ENCODE measurements around the gene SREBF1.

SREBF1 gene

DNA sequence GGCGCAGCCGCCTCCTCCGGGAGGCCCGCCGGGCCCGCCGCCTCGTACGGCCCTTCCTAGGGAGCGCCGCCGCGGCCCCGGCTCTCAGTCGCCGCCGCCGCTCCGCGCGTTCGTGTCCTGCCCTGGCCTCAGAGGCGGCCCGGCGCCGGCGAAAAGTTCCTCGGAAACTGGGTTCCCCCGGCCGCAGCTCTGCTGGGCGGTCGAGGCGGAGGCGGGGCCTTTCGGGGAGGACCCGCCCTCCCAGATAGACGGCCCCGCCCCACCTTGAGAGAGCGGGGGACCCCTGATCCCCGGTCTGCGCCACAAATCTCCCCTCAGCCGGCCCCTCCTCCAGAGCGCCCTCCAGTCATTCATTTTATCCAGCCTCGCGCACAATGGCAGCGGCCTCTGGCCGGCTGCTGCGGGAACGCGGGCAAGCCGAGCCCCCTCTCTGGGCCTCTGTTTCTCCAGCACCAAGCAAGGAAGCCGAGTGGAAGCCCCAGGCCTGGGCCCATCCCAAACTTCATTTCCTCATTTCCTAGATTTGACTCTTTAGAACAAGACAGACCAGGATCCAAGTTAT is at the start of gene SREBF1:
SREBF1 (minus strand) TSS at position 169 of the 562 bp plus-strand sequence. CDS start 169 bp downstream, outside the sequence.
- no peak for DNase-seq

DNA sequence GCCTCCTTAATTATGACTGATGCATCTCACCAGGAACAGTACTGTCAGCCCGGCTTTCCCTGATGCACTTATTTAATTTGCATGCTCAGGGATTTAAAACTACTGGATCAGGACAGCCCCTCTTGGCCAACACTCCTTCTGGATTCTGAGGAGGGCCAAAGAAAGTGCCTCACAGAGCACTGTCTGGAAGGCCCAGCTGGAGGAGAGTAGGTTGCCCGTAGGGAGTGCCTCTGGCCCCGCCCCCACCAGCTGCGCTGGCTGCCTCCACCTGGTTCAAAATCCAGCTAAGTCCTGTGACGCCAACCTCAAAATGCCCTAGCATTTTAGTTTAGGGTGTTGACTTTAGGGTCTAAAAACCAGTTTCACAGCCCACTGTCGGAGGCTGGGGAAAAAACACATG is 49.4 kb upstream of the SREBF1 start:
- no peak for DNase-seq

DNA sequence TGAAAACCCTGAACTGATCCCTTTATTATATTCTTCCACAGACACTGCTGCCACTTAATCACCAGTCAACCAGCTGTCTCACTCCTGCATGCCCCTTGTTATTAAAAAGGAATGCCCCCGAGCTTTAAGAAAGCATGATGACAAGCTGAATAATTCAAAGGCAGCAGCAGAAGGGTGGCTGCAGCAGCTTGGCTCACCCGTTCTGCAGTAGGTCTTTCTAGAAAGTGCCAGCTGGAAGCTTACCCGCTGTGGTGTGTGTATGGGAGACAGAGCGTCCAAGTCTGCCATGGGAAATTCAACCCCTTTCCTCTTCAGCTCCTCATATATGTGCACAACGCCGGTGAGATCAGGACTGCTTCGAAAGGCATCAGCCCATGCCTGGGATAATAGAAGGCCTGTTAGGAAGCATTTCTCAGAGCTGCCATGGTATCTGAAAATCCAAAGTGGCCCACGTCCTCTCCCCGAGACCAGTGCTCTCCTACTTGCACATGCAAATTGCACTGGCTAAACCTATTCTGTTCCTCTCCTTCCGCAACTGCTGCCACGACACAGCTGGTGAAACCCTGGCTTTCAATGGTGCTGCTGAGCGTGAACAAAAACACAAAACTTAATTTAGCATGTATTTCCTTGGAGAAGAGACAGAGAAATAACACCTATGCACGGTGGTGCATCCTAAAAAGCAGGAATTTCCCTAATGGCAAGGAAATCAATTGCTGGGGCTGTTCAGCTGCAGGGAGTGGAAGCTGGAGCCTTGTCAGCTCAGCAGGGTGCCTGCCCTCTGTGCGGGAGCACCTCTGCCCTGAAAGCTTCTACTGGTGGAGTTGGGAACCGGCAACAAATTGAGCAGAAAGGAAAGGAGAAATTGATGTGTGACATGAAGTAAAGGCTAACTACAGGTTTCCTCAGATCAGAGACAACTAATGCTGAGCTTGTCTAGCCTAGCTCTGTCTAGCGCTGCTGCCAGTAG is 47.9 kb upstream of the SREBF1 start:
- no peak for DNase-seq

DNA sequence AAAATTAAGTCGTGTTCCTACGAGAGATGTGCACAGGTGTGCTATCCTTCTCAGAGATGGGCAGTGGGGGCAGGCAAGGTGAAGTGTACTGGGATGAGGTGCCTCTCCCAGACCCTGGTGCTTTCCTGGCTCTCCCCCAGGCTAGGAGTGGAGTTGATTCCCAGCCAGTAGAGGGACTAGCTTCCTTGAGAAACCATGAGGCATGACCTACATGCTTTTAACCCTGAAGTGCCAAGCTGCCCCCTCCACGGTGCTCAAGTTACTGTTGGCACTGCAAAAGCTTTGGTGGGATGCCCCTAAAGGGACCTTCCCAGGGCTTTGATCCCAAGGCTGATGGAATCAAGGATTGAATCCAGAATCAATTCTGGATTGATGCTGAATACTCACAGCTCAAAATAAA is 47.0 kb upstream of the SREBF1 start:
- DNase-seq = no peak

DNA sequence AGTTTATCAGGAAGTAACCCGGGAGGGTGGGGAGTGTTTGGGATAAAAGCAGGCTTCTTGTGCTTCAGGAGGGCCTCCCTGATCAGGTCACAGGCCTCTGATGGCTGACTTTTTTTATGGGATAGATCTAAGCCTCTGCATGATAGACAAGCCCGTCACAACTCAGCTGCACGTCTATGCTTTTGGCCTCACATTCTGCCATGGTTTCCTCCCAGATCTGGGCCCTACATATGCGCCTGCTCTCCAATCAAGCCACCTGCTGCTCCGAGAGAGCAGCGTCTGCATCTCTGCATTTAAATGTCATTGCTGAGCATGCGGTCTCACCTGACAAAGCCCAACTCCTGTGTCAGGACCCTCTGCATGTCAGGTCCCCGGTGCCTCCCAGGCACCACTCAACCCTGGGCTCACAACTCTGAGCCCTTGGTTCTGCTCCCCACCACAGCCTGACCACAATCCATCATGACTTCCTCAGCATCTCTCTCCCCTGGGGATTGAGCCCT is 45.3 kb upstream of the SREBF1 start:
- no peak for DNase-seq

DNA sequence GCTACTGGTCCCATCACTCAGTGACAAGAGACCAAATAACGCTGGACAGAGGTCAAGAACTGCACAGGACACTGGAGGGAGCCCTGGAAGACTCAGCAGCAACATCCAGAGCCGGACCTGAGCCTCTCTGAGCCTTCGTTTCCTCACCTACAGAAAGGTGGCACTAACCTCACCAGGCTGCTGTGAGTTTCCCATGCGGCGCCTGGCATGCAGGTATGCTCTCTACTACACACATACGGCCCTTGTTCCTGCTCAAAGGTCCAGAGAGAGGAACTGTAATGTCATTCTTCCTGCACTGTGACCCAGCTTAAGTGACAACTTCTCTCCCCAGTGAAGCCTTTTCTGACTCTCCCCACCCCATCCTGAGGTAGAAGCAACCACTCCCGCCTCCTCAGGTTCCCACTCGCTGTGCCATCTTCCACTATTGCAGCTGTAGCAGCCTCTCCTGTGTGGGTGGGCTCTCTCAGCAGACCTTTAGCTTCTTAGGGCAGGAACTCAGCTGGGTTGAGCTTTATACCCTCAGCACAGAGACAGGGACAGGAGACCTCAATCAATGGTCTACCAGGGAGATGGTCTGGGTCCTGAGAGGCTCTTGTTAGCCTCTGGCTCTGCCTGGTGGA is 43.9 kb upstream of the SREBF1 start:
- no peak for DNase-seq

DNA sequence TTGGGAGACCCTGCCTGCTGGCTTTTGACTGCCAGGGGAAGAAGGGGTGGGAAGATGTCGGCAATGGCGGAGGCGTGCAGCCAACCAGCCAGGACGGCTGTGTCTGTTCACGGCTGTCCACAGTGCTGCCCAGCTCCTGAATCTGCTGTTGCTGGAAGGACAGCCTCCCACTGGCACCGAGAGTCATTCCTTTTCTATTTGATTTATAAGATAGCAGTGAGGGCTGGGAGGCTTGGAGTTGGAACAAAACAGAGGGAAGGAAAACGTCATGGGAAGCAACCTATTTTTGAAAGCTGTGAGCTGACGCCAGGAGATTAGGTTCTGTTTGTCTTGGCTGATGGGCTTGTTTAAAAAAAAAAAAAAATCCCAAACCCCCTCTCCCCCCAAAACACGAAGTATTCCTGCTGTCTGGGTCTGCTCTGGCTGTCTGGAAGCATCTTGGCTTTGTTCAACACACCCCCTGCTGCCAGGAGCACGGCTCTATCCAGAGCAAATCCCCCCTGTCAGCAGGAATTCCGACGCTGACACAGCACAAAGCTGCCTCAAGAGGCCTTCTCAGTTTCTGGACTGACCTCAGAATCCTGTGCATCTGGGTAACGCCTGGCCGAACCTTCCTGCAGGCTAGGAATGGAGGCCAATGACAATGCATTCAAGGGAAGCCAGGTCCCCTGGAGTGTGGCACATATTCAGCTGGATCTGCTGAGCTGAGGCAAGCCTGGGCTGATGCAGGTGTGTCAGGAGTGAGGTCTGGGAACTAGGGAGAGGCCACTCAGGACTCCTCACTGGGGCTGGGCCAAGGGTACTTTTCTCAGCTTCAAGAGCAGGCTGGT is 41.0 kb upstream of the SREBF1 start:
- peak; percentile 45 for DNase-seq

DNA sequence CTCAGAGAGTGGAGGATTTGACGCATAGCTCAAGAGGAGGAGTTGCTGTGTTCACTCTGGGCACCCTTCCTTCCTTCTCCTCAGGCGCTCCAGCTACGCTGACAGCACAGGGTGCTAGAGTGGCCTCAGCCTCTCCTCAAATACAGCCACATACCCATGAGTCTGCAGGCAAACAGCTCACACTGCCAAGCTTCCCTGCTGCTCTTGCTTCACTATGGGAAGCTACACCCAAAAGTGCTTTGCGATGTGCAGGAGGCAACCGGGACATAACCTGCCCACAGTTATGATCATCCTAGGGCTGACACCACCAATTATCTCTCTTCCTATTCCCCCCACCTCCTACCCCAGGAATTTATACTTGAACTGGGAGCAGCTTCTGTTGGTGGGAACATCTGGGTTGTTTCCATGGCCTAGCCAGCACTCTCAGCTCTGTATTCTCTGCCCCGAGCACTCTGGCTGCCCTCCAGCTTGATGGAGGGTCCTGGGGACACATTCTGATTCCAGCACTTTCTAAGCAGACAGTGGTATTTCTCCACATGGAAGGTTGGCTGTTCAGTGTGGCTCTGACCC is 40.3 kb upstream of the SREBF1 start:
- no peak for DNase-seq

DNA sequence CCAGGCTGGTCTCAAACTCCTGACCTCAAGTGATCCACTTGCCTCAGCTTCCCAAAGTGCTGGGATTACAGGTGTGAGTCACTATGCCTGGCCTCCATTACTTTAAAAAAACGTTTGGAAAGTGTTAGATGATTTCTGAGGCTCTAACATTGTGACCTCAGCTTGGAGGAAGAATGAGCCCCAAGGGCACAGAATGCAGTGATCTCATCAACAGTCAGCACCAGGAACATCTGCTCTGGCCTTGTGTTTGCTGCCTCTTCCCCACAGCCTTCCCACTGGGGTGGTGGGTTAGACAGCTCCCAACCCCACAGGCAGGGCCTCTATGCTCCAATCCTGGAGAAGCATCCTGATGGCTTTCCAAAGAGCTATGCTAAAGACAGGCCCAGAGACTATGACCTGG is 37.7 kb upstream of the SREBF1 start:
- DNase-seq = no peak

DNA sequence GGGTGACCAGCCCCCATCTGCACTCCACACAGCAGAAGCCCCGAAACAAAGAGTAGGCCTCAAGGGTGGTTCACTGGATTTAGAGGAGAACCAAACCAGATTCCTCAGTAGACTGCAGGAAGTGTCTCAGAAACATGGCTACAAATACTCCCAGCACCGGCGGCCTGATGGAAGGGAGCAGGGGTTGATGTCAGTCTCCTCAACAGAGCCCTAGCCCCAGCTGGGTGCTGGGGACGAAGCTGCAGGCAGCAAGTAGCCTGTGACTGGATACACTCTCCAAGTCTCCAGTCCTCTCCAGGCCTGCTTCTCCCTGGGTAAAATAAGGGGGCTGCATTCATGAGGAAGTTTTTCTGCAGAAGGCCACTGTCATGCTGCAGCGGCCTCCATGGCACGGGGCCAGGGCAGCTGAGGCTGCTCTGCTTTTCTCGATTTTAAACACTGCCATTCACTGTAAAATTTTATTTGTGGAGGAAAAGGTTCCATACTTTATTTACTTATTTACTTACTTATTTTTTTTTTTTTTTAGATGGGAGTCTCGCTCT is 36.7 kb upstream of the SREBF1 start:
- no peak for DNase-seq

DNA sequence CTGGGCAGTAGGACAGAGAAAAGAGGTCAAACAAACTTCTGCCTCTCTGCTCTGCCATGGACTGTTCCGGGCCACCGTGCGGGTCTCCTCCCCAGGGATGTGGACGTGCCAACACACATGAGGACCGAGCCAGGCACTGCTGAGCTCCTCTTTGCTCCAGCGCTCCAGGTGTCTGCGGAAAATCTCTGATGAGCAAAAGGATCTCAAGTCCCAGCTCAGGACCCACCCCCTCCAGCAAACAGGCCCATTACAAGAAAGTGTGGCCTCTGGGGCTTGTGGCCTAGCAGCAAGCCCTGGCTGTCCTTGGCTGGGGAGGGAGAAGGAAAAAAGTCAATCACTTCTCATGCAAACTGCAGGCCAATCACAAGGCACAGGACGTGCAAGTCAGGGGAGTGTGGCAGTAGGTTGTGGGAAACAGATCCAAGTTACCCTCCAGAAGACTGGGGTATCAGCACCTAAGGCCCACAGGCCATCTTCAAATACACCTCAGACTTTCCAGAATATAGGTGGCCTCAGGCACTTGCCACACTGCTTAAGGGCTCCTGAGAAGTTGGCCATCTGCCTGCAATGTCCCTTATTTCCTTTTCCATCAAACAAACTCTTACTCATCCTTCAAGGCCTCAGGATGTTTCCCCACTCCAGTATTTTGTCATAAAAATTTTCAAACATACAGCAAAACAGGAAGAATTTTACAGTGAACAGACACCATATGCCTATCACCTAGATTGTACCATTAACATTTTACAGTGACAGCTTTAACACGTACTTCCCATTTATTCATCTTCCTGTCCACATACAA is 36.0 kb upstream of the SREBF1 start:
- no peak for DNase-seq

DNA sequence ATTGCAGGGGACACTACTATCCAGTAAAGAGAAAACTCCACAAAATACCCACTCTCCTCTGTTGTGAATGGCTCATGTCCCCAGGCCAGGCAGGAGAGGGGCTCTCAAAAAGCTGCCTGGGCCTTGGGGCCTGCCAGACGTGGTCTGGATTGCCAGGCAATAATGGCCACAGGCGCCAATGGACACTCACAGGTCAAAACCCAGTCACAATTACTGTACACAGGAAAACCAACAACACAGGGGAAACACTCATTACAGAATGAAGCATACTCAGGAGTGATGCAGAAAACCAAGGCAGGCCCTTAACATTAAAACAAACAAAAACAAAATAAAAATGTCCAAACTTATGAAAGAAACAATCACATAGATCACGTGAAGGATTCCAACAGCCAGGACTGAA is 35.1 kb upstream of the SREBF1 start:
- no peak for DNase-seq

DNA sequence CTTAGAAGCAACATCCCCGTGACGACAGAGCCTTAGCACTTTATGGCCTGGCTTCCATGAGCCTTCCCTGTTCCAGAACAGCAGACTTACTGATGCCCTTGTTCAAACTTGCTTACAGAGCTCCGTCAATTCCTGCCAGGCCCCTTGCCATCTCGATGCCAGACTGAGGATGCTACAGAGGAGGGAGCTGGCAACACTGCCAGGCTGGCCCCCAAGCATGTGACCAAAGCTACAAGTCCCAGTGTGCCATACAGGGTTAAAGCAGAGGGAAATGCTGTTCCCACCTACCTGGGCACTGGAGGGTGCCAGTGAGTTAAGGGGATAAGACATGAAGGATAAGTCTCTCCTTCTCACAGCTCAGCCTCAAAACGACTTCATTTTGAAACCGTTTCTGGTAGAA is 33.5 kb upstream of the SREBF1 start:
- DNase-seq = no peak

DNA sequence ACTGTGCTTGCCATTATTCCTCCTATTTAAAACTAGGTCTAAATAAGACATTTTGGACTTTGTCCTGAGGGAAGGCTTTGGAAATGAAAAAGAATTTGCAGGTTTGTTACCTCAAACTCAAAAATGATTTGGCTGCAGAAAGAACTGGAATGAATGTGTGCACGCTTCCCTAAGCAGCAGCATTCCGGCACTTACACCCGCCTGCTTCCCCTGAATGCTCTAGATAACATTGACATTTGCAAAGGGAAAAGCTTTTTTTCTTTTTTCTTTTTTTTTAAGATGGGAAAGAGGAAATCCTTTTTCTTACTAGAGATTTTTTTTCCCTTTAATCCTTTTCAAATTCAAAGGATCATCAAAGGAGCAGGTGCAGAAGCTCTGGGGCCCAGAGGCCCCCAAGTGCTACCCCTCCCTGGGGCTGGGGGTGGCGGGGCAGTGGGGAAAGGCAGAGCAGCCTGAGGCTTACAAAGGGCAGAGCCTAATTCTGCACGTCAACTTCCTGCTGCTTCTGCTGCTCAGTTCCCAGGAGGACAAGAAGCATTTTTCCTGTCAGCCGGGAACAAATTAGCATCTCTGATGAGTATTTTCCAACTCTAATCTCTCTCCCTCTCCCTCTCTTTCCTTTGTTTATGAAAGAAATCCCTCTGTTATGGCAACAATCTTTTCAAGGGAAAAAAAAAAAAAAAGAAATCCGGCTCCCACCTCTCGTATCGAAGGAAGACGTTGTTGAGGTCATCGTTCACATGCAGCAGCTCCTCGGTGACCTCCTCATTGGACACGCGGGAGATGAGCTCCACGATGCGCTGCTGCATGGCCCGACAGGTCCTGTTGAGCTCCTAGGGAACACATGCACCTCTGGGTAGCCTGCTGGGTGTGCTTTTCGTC is 32.1 kb upstream of the SREBF1 start:
- DNase-seq = no peak

DNA sequence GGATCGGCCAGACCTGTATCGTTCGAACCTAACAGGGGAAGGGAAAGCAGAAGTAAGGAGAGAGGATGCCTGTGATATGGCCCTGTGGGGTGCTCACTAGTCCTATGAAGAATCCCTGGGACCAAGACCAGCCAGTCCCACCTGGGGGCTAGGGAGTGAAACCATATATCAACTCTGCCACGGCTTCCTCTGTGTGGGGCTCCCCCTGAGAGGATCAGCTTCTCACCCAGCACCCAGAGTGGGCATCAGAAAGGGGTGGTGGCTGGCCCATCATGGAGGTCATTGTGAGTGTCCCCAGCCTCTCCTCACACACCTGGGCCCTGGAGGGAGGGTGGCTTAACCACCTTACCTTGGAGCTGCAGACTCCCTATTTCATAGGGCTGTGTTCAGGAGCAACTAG is 30.1 kb upstream of the SREBF1 start:
- no peak for DNase-seq

DNA sequence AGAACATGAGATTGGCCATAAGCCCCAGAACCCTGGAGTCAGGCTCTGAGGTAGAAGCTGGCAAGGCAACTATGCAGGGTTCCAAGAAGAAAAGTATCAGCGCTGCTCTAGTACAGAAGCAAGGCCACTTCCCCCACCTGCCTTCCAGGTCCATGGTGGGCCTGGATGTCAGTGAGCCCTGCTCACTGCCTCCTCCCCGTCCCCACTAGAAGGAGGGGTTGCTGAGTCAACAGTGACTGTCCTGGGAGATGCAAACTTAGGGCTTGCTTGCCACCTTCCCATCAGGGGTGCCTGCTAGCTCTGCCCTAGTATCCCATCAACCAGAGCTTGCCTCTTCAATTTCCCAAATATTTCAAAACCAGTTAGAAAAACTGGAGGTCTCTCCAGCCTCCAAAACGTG is 29.6 kb upstream of the SREBF1 start:
- DNase-seq = no peak

DNA sequence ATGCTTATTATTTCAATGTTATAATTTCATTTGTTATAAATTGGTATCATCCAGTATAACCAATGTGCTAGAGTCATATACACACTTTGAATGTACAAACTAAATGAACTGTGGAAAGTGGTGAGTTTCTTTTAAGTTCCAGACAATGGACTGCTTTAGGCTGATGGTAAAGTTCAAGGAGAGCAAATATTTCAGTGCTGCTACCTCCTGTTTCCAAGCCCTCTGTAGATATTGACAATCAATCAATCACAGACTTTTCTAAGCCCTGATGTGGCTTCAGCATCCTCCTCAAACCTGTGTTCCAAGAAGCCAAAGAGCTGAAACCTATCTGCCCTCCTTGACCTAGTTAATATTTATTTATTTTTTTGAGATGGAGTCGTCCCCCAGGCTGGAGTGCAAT is 28.2 kb upstream of the SREBF1 start:
- DNase-seq = no peak

DNA sequence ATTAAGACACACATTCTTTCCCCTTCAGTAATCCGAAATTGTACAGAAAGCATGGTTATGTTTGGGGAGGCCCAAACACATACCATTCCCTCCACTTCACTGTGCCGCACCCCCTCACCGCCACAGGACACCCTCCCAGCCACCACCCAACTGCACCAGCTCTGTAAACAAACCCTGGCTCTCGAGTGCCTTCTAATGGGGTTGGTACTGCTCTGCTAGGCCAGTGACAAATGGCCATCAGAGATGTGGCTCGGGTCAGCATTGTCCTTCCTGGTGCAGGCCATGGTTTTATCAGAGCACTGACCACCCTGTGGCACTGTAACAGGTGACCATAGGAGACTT is 24.0 kb upstream of the SREBF1 start:
- DNase-seq = no peak

DNA sequence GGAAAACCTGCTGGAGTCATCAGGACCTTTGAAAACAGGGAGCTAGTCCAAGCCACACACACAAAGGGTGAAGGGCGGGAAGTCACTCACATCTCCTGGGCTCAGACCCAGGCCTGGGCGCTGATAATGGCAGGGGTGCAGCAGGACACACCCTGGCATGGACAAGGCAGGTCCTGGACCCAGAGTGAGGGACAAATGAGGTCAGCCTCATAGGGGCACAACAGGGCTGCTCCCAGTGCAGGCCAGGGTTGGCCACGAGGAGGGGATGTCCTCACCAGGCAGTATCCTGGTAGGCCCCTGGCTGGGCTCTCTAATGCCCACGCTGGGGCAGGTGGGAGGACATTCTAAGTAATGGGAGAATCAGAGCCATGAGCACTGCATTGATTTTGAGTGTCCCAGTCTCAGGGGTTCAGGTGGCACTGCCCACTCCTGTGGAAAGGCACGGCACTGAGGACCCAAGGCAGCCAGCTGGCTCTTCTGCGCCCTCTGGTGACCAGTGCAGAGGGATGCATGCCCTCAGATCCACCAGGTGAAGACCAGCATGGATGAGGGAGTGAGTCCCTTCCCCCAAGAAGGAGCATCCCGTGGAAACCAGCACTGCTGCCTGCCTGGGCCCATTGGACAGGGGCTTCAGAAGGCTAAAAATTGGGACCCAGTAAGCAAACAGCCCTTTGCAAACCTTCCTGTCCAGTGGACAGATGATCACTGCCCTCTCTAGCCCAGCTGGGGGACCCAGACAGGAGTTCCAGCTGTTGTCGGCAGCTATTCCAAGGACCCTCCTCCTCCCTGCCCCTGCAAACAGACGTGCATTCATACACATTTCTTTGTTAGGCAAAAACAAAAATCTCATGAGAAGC is 23.4 kb upstream of the SREBF1 start:
- DNase-seq = no peak

DNA sequence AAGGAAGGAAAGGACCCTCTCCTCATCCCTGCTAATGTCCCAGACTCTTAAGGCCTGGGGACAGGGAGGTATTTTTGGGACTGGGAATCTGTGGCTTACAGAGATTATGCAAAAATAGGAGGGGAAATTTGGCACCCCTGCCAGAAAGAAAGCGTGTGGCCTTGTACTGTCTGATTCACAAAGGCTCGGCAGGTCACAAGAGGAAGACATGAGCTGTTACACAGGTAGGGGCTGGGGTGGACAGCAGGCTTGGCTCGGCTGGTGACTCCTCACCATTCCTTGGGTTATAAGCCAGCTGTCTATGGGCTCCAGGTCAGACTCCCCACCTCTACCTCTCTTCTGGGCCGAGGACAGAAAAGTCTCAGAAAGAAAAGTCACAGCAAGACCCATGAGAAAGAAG is 20.7 kb upstream of the SREBF1 start:
- DNase-seq = no peak
